GM12892 (cell line): ENCODE results near the gene SLC30A2.

ENCODE experiments used
- POLR2A ChIP-seq: IDR thresholded peaks from 2 replicates; pipeline ENCODE4 v1.6.1; 2011; ENCODE audit warnings: low read depth, low read length, control low read depth
- POLR2AphosphoS5 ChIP-seq: IDR thresholded peaks from 2 replicates; pipeline ENCODE4 v1.6.1; 2011; ENCODE audit warnings: low read depth, low read length, control low read depth

- TF ChIP-seq POLR2AphosphoS5 (no peak), POLR2A (no peak)
Observed at GRCh38 chr1:26022404-26022779, 23.5 kb downstream of the SLC30A2 start.
